ENCODE data around the gene MB.

GRCh38 chr22:35592418-35592967 lies 24.6 kb downstream of the MB start:
- TF ChIP-seq, protein P1, sequence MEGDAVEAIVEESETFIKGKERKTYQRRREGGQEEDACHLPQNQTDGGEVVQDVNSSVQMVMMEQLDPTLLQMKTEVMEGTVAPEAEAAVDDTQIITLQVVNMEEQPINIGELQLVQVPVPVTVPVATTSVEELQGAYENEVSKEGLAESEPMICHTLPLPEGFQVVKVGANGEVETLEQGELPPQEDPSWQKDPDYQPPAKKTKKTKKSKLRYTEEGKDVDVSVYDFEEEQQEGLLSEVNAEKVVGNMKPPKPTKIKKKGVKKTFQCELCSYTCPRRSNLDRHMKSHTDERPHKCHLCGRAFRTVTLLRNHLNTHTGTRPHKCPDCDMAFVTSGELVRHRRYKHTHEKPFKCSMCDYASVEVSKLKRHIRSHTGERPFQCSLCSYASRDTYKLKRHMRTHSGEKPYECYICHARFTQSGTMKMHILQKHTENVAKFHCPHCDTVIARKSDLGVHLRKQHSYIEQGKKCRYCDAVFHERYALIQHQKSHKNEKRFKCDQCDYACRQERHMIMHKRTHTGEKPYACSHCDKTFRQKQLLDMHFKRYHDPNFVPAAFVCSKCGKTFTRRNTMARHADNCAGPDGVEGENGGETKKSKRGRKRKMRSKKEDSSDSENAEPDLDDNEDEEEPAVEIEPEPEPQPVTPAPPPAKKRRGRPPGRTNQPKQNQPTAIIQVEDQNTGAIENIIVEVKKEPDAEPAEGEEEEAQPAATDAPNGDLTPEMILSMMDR (optimal IDR thresholded peaks at IDR 0.05 in 1 of 3, IDR thresholded peaks at IDR 0.05 in 1 of 3, conservative IDR thresholded peaks at IDR 0.05 in 1 of 3; ENCODE audit: extremely low read depth in 1 of 3, insufficient read depth in 2 of 3, low read length in 3 of 3): no peak
- TF ChIP-seq EZH2 (IDR thresholded peaks at IDR 0.05; ENCODE audit: low read length): no peak

Data from keratinocyte (primary cell).